Sigmoid colon (tissue), 7 donors: Measurements from ENCODE around the gene PLCB2. TPM values are rescaled to one million over a fixed set of nuclear protein-coding genes. Genes with fewer than 3 reads are reported as not detected.

Experiments
- DNase-seq: peaks from one replicate; pipeline ENCODE4 v3.0.0-alpha.2; 2019
- H3K27ac ChIP-seq, 4 donors: fragments of 200-600 bp; sonication (generic); one replicate each; pipeline ENCODE4 v1.5.1; 2016 to 2019; ENCODE audit warnings: mild to moderate bottlenecking in 1 of 4
- H3K27me3 ChIP-seq, 3 donors: fragments of 200-600 bp; sonication (generic); one replicate each; pipeline ENCODE4 v1.5.1; 2019; ENCODE audit warnings: mild to moderate bottlenecking in 1 of 3
- H3K36me3 ChIP-seq, 4 donors: fragments of 200-600 bp; sonication (generic); one replicate each; pipeline ENCODE4 v1.5.1; 2016 to 2019
- H3K4me1 ChIP-seq, 4 donors: fragments of 200-600 bp; sonication (generic); one replicate each; pipeline ENCODE4 v1.5.1; 2017 to 2019
- H3K4me3 ChIP-seq, 4 donors: fragments of 200-600 bp; sonication (generic); one replicate each; pipeline ENCODE4 v1.5.1; 2017 to 2019; ENCODE audit warnings: mild to moderate bottlenecking in 2 of 4, moderate library complexity in 1 of 4
- H3K9me3 ChIP-seq, 4 donors: fragments of 200-600 bp in 3 of 4; sonication (generic) in 3 of 4; one replicate each; pipeline versions ENCODE4 v1.5.1 to v1.6.1; 2013 to 2019
- EP300 ChIP-seq, 4 donors: sonication (generic); formaldehyde crosslinking; IDR thresholded peaks; one replicate each; pipeline ENCODE4 v1.6.1; 2017; ENCODE audit warnings: antibody characterized with exemption in 4 of 4
- POLR2A ChIP-seq, 2 donors: fragments of 450-650 bp; IDR thresholded peaks; one replicate each; pipeline ENCODE4 v1.6.1; 2016; ENCODE audit warnings: antibody characterized with exemption in 2 of 2, mild to moderate bottlenecking in 2 of 2, moderate library complexity in 2 of 2
- POLR2AphosphoS5 ChIP-seq, 4 donors: sonication (generic); formaldehyde crosslinking; IDR thresholded peaks; one replicate each; pipeline ENCODE4 v1.6.1; 2017; ENCODE audit warnings: antibody characterized with exemption in 4 of 4
- WGBS, 2 donors: extraction: QIAGEN DNeasy Blood & Tissue Kit; methylation state at CpG; one replicate each; pipeline ENCODE4 v1.1.7; 2013; 5-methylcytosine and 5-hydroxymethylcytosine counted together
- intact Hi-C: fragments of 100-400 bp; cut with DNase I; formaldehyde crosslinking; loops from one replicate; pipeline ENCODE4 v1.15.1; 2023
- polyA plus RNA-seq, 3 donors: library from polyadenylated mRNA; stranded (reverse); fragments of 200-250 nt; gene quantifications; one replicate each; pipeline ENCODE4 v1.2.3, GENCODE V29; 2013
- total RNA-seq, 4 donors: library from RNA; depleted of rRNA; stranded (reverse); fragments of >200 nt; gene quantifications; one replicate each; pipeline ENCODE4 v1.1.0, GENCODE V29; 2016
- TF ChIP-seq, protein P1 (sequence below), 4 experiments: fragments of 450-650 bp in 3 of 4; fragments of 200-600 bp in 1 of 4; IDR thresholded peaks; one replicate each; pipeline ENCODE4 v1.5.1; 2016 to 2019; ENCODE audit warnings: antibody characterized with exemption in 4 of 4, mild to moderate bottlenecking in 3 of 4, moderate library complexity in 2 of 4
- donor health status: healthy with polysubstance abuse.
- donor health status: Bipolar disorder and iron deficiency.
- donor health status: healthy.

PLCB2 gene
- total and polyA plus RNA-seq, 7 donors: 2.4 to 27.5 (median 7.2) TPM

DNA sequence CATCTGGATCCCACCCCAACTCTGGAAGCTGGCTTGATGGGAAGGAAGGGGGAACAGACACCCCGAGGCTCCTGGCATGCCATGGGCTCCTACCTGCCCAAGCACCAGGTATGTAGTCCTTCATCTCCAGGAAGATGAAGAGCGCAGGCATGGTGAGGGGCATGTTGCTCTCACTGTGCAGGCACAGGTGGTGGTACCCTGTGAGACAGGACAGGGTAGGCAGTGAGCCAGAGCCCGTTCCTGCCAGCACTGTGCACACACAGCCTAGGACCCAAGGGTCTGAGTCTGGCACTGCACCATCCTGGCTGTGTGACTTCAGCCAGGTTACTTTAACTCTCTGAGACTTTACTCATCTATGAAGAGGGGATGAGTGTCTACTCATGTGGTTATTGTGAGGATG lies 15.5 kb downstream of the PLCB2 start:
- TF ChIP-seq EP300 (IDR thresholded peaks at IDR 0.05): no peak
- TF ChIP-seq POLR2A (IDR thresholded peaks at IDR 0.05): no peak
- TF ChIP-seq, protein P1, sequence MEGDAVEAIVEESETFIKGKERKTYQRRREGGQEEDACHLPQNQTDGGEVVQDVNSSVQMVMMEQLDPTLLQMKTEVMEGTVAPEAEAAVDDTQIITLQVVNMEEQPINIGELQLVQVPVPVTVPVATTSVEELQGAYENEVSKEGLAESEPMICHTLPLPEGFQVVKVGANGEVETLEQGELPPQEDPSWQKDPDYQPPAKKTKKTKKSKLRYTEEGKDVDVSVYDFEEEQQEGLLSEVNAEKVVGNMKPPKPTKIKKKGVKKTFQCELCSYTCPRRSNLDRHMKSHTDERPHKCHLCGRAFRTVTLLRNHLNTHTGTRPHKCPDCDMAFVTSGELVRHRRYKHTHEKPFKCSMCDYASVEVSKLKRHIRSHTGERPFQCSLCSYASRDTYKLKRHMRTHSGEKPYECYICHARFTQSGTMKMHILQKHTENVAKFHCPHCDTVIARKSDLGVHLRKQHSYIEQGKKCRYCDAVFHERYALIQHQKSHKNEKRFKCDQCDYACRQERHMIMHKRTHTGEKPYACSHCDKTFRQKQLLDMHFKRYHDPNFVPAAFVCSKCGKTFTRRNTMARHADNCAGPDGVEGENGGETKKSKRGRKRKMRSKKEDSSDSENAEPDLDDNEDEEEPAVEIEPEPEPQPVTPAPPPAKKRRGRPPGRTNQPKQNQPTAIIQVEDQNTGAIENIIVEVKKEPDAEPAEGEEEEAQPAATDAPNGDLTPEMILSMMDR (IDR thresholded peaks at IDR 0.05): no peak
- TF ChIP-seq POLR2AphosphoS5 (IDR thresholded peaks at IDR 0.05): no peak
- WGBS, 2 donors: 83 to 89% methylated on average over 3 of the region's 3 CpGs

DNA sequence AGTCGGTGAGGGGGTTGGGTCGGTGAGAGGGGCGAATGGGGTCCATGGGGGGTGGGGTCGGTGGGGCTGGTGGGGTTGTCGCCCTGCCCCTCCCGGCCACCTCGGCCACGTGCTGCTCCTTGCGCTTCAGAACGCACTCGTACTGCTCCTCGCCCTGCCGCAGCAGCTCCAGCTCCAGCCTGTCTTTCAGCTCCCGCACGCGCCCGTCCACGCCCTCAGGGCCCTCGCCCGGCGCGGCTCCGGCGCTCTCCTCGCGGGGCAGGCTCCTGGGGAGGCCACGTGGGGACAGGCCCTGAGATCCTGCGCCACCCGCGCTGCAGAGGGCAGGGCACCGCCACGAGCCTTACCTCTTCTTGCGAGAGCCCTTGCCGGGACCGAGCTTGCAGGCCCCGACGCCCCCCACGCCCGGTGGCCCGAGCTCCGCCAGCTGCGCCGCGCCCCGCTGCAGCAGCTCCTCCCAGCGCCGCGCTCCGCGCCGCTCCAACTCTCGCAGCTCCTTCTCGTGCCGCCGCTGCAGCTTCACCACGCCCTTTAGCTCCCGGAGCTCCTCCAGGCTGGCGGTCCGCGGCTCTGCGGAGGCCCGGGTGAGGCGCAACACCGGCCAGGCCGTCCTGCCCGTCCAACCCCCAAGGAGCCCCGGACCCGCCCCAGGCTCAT lies 16.7 kb downstream of the PLCB2 start:
- peak overlapping the region in 3 of 4 donors; percentile 37 to 46 (median 40) for H3K4me3 ChIP-seq
- DNase-seq: peak; percentile 77
- H3K9me3 ChIP-seq: no peaks in the 10 kb centered on the region
- no peak for TF ChIP-seq POLR2AphosphoS5 (IDR thresholded peaks at IDR 0.05)
- TF ChIP-seq POLR2A (IDR thresholded peaks at IDR 0.05): no peak
- TF ChIP-seq, protein P1 (IDR thresholded peaks at IDR 0.05): no peak
- TF ChIP-seq EP300 (IDR thresholded peaks at IDR 0.05): no peak
- peaks cover 0 to 2% (median 0%) of the 10 kb centered on the region in 3 donors for H3K27me3 ChIP-seq
- 14 to 57% methylated on average over 68 of the region's 68 CpGs for WGBS, 2 donors
- no peaks in the 10 kb centered on the region for H3K36me3 ChIP-seq
- peak overlapping the region in 2 of 4 donors; percentile 19 to 24 for H3K27ac ChIP-seq
- H3K4me1 ChIP-seq: peaks cover 0 to 27% (median 20%) of the 10 kb centered on the region in 4 donors
- intact Hi-C loops: no loop called here

More for the DNA sequence above, 15.5 kb downstream of the PLCB2 start:
- no peaks in the 10 kb centered on the region for H3K9me3 ChIP-seq
- H3K27me3 ChIP-seq: peaks cover 0 to 2% (median 0%) of the 10 kb centered on the region in 3 donors
- no peak overlapping the region for H3K27ac ChIP-seq
- H3K36me3 ChIP-seq: no peaks in the 10 kb centered on the region
- intact Hi-C loops: no loop called here
- DNase-seq: no peak
- no peak overlapping the region for H3K4me3 ChIP-seq
- peaks cover 0 to 31% (median 26%) of the 10 kb centered on the region in 4 donors for H3K4me1 ChIP-seq

DNA sequence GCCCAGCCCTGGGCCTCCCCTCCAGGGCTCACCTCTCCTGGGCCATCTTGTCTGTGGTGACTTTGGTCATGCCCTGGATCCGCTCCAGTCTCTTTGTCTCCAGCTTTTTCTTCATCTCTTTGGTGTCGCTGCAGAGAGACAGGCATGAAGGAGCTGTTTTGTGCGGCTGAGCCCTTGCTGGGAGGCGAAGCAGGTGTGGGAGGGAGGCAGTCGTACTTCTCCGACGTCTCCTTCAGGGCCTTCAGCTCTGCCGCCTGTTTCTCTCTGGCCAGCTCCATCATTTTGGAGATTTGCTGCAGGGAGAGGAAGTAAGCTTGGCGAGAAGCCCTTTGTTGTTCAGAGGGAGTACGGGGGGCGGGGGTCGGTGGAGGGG lies 17.2 kb downstream of the PLCB2 start:
- intact Hi-C loops: no loop called here
- H3K4me1 ChIP-seq: peaks cover 0 to 27% (median 20%) of the 10 kb centered on the region in 4 donors
- no peaks in the 10 kb centered on the region for H3K36me3 ChIP-seq
- 69 to 73% methylated on average over 12 of the region's 12 CpGs for WGBS, 2 donors
- no peak for DNase-seq
- no peaks in the 10 kb centered on the region for H3K9me3 ChIP-seq
- no peak overlapping the region for H3K27ac ChIP-seq
- TF ChIP-seq, protein P1 (IDR thresholded peaks at IDR 0.05): no peak
- TF ChIP-seq POLR2AphosphoS5 (IDR thresholded peaks at IDR 0.05) (no peak), EP300 (IDR thresholded peaks at IDR 0.05) (no peak), POLR2A (IDR thresholded peaks at IDR 0.05) (no peak)
- peak overlapping the region in 2 of 4 donors; percentile 40 to 46 for H3K4me3 ChIP-seq
- peaks cover 0 to 2% (median 0%) of the 10 kb centered on the region in 3 donors for H3K27me3 ChIP-seq

- no peak overlapping the region for H3K27ac ChIP-seq
- H3K36me3 ChIP-seq: no peaks in the 10 kb centered on the region
- H3K4me3 ChIP-seq: no peak overlapping the region
- H3K27me3 ChIP-seq: peaks cover 0 to 2% (median 0%) of the 10 kb centered on the region in 3 donors
- WGBS, 2 donors: 19 to 66% methylated on average over 6 of the region's 6 CpGs
- TF ChIP-seq POLR2A (IDR thresholded peaks at IDR 0.05) (no peak), POLR2AphosphoS5 (IDR thresholded peaks at IDR 0.05) (no peak), EP300 (IDR thresholded peaks at IDR 0.05) (no peak)
- TF ChIP-seq, protein P1 (IDR thresholded peaks at IDR 0.05): no peak
- no peaks in the 10 kb centered on the region for H3K9me3 ChIP-seq
- peaks cover 0 to 33% (median 25%) of the 10 kb centered on the region in 4 donors for H3K4me1 ChIP-seq
- intact Hi-C loops: no loop called here
- DNase-seq: no peak
Measured at GRCh38 chr15:40289140-40289775, 18.5 kb downstream of the PLCB2 start.
